GM18498 (cell line): ENCODE measurements around the gene SURF6.

Experiments used
- ATAC-seq: cut with Tn5 transposase; IDR thresholded peaks from one replicate; pipeline ENCODE4 v1.9.1; 2021; ENCODE audit warnings: mild to moderate bottlenecking, moderate library complexity; ENCODE audit not compliant: unreplicated experiment

The SURF6 gene

GRCh38 chr9:133368249-133368881 is 32.4 kb upstream of the SURF6 start:
- ATAC-seq, result no peak

GRCh38 chr9:133367778-133368177 is 31.8 kb upstream of the SURF6 start:
- no peak for ATAC-seq

- ATAC-seq, result no peak
Measured at GRCh38 chr9:133367221-133367620, 31.2 kb upstream of the SURF6 start.

DNA sequence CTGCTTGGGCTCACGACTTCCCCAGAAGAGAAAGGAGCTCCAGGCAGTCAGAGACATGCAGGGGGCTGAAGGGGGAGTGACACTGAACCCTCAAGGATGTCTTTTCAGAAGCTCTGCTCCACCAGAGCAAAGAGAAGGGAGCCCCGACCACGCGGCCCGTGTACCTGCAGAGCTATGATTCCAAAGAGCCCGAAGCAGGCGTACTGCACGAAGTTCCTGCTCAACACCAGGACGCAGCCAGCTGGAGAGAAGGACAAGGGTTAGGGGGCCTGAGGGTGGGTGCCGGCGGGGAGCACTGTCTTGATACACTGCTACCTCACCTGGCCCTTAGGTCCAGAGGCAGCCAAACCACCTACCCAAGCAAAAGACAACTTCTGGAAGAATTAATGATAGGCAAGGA is 30.4 kb upstream of the SURF6 start:
- no peak for ATAC-seq

DNA sequence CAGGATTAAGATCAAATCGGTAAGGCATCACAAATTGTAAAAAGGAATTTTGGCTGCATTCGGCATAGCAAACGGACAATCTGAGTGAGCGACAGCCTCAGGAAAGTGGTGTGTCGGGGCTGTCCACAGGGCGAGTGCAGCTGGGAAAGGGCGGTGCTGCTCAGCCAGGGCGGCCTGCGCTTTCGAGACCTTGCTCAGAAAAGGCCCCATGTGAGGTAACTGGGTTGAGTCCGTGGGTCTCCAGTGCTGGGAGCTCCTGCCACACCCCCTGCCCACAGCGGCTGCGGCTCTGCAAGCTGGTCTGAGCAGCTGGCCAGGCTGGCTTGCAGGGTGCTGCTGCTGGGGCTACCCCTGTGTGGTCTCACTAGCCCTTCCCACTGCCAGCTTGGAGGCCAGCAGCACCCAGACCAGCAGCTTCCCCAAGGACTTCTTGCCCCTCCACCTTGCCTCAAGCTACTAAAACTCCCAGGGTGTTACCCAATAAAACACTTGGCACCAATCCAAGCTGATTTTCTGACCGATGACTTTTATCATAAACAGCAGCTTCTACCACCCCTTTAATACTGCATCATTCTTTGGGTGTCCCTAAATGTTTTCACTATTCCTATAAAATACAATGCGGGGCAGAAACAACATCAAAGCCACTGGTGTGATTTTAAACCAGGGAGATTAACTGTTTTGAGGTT is 26.5 kb upstream of the SURF6 start:
- no peak for ATAC-seq

DNA sequence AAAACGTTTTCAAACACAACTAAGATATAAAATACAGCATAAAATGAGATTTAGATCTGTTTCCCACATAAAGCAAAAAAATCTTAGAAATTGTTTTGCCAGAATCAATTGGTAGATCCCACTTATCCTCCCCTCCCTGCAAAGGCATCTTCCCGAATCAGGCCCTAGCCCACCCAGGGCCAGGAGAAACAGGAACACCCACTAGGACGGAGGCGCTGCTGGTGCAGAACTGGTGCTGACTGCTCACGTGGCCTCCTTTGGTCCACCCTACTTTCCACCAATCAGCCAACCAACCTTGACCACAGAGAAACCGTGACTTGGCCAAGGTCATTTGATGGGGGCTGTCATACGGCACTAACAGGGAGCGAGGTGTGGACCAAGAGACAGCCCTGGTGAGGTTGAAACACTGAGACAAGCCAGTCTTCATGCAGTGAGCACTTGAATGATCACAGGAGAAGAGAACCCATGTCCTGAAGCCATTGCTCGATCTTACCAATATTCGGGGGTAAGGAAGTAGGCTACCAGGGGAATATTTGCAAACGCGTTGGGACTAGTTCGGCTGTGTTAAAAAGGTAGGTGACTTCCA is 25.6 kb upstream of the SURF6 start:
- no peak for ATAC-seq

GRCh38 chr9:133360400-133361393 is 24.7 kb upstream of the SURF6 start:
- no peak for ATAC-seq

- ATAC-seq, result no peak
Measured at GRCh38 chr9:133359399-133360175, 23.6 kb upstream of the SURF6 start.

- no peak for ATAC-seq
Measured at GRCh38 chr9:133357656-133358055, 21.7 kb upstream of the SURF6 start.

DNA sequence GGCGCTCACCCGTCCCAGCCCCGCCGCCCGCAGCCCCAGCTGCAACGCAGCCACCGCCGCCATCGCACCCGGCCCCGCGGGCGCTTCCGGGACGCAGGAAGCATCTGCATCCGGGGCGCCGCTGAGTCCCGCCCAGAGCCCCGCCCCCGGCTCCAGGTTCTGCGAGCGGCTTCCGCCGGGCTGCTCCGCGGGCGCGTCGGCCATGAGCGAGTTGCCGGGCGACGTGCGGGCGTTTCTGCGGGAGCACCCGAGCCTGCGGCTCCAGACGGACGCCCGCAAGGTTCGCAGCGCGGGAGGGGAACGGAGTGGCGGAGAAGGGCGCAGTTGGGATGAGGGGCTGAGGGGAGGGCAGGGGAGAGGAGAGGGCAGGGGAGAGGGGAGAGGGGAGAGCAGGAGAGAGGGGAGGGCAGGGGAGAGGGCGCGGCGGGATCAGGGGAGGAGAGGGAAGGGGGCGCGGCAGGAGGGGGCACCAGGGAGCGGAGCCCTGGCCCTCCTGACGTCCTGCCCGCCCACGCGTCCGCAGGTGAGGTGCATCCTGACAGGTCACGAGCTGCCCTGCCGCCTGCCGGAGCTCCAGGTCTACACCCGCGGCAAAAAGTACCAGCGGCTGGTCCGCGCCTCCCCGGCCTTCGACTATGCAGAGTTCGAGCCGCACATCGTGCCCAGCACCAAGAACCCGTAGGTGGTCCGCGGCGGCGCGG is 20.6 kb upstream of the SURF6 start, which contains the start of the genes SURF1 and SURF2:
Gene SURF1 (minus strand): TSS at position 97 of the 701 bp plus-strand sequence. CDS start 34 bp downstream, at position 63.
Gene SURF2 (plus strand): TSS at position 160 of the 701 bp plus-strand sequence. CDS start 43 bp downstream, at position 203.
- ATAC-seq, result peak; percentile 71

GRCh38 chr9:133355881-133356357 is 19.9 kb upstream of the SURF6 start:
- ATAC-seq, result peak; percentile 32

DNA sequence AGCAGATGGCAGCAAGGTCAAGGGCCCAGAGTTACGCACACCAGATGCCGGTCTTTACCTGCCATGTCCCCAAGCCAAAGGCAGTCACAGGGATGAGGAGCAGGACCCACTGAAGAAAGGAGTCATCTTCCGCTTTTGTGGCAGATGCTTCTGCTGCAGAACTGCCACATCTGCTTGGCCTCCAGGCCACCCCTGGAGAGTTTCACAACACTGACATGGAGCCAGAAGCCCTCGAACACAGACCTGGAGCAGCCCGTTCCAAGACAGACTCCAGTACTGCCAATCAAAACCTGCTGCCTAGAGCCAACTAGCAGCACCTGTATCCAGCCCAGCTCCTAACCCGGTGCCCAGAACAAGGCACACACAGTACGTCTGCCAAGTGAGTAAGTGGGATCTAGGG is 18.8 kb upstream of the SURF6 start:
- no peak for ATAC-seq

- no peak for ATAC-seq
Measured at GRCh38 chr9:133353548-133353947, 17.6 kb upstream of the SURF6 start.

GRCh38 chr9:133352635-133353340 is 16.8 kb upstream of the SURF6 start:
- no peak for ATAC-seq

DNA sequence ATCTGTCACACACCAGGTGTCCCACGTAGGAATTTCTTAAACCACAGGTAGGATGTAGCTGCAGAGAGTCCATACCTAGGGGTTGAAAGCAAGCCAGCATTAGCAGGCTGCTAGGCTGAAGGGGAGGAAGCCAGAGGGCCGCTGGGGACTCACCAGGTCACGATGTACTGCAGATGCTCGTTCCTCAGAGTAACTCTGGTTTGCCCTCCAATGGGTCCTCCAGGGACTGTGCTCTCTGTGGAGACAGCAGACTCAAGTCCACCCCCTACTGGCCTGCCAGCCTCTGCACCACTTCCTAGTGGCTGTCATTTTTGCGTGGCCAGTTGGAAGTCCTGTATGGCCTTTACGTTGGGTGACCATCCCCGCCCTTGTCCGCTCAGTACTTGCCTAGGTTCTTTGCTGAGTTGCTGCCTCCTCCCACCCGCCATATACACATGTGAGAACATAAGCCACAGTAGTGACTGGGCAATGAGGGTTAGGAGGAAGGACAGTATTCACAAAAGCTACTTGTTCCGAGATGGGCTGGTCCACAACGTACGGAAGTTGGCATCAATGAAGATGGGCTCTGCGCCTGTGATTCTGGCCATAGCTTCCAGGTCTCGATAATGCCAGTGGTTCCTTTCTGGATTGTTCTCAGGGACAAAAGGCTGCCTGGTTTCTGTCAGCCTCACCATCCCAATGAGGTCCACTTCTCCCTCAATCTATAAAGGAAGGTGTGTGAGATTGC is 16.1 kb upstream of the SURF6 start:
- ATAC-seq, result no peak

DNA sequence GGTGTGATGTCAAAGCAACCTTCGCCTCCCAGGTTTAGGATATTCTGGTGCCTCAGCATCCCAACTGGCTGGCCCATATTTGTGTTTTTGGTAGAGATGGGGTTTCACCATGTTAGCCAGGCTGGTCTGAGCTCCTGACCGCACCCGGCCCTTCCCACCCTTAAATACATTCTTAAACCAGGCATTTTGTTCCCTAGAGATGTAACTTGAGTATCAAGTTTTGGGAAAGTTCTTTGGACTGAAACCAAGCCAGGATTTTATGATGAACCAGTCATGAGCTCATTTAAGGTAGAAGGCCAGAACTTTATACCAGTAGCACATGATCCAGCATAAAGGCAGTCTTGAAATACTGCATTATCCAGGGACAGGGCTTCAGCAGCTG is 15.5 kb upstream of the SURF6 start:
- no peak for ATAC-seq

GRCh38 chr9:133349965-133350616 is 14.1 kb upstream of the SURF6 start:
- no peak for ATAC-seq
